Pons (tissue), 1 donor: ENCODE measurements around the gene TMTC2.

Experiments
- DNase-seq: peaks from one replicate; pipeline ENCODE4 v3.0.0-alpha.2; 2016; ENCODE audit warnings: low spot score

Gene TMTC2

GRCh38 chr12:83140135-83140534 is 453.4 kb downstream of the TMTC2 start:
- DNase-seq, result no peak

GRCh38 chr12:83141460-83141994 is 454.8 kb downstream of the TMTC2 start:
- DNase-seq, result no peak

- DNase-seq, result no peak
These were observed 456.2 kb downstream of the TMTC2 start for GRCh38 chr12:83142914-83143313.

- no peak for DNase-seq
These were observed 457.2 kb downstream of the TMTC2 start for GRCh38 chr12:83143950-83144349.

- no peak for DNase-seq
These were observed 458.7 kb downstream of the TMTC2 start for GRCh38 chr12:83145325-83145840.

GRCh38 chr12:83147341-83147740 is 460.6 kb downstream of the TMTC2 start:
- peak; percentile 48 for DNase-seq

- DNase-seq, result no peak
These were observed 463.3 kb downstream of the TMTC2 start for GRCh38 chr12:83149987-83150386.

- DNase-seq, result no peak
These were observed 463.9 kb downstream of the TMTC2 start for GRCh38 chr12:83150465-83151189.

- no peak for DNase-seq
These were observed 466.5 kb downstream of the TMTC2 start for GRCh38 chr12:83153177-83153576.

- no peak for DNase-seq
These were observed 470.1 kb downstream of the TMTC2 start for GRCh38 chr12:83156815-83157214.

- no peak for DNase-seq
These were observed 470.9 kb downstream of the TMTC2 start for GRCh38 chr12:83157604-83158003.

- no peak for DNase-seq
These were observed 472.0 kb downstream of the TMTC2 start for GRCh38 chr12:83158613-83159207.

- no peak for DNase-seq
These were observed 474.8 kb downstream of the TMTC2 start for GRCh38 chr12:83161456-83161855.

GRCh38 chr12:83168751-83169150 is 482.0 kb downstream of the TMTC2 start:
- DNase-seq, result no peak

- no peak for DNase-seq
These were observed 485.7 kb downstream of the TMTC2 start for GRCh38 chr12:83172441-83172840.

- DNase-seq, result no peak
These were observed 486.4 kb downstream of the TMTC2 start for GRCh38 chr12:83172866-83173649.

- DNase-seq, result no peak
These were observed 493.3 kb downstream of the TMTC2 start for GRCh38 chr12:83179999-83180398.

GRCh38 chr12:83181074-83181473 is 494.4 kb downstream of the TMTC2 start:
- DNase-seq, result no peak

GRCh38 chr12:83183132-83183531 is 496.4 kb downstream of the TMTC2 start:
- no peak for DNase-seq
